Caco-2 (cell line): ENCODE data around the gene NDUFS3. TPM values are rescaled to one million over a fixed set of nuclear protein-coding genes. Genes with fewer than 3 reads are reported as not detected.

Source experiments
- BruUV-seq: library from RNA; stranded (reverse); fragments of 400-500 nt; replicated peaks from 2 replicates; lab custom pipeline; 2021; lab: Mats Ljungman, UMichigan
- CTCF ChIA-PET: fragments of 300-600 bp; sonication (Branson Sonifier 250); formaldehyde crosslinking; loops from one replicate; lab custom pipeline; 2022; ENCODE audit warnings: antibody characterized with exemption; lab: Charles Lee
- POLR2A ChIA-PET: fragments of 300-600 bp; sonication (Branson Sonifier 250); formaldehyde crosslinking; loops from one replicate; lab custom pipeline; 2022; ENCODE audit warnings: antibody characterized with exemption; lab: Charles Lee
- DNase-seq, 2 experiments: peaks; one replicate each; pipeline versions ENCODE4 v3.0.0 to v3.0.0-alpha.2; 2020 to 2022
- H3K27me3 ChIP-seq: replicated peaks from 2 replicates; pipeline ENCODE4 v1.6.0; 2011; ENCODE audit warnings: low read length; ENCODE audit not compliant: control insufficient read depth, insufficient read depth
- H3K36me3 ChIP-seq: 2 replicates; pipeline ENCODE4 v1.5.1; 2011; ENCODE audit warnings: low read length; ENCODE audit not compliant: control insufficient read depth, insufficient read depth
- H3K4me1 ChIP-seq: fragments of 250-450 bp; sonication (Bioruptor Pico); 2 replicates; pipeline ENCODE4 v1.5.1; 2020; ENCODE audit warnings: mild to moderate bottlenecking
- H3K4me3 ChIP-seq: 2 replicates; pipeline ENCODE4 v1.5.1; 2011; ENCODE audit warnings: low read depth, mild to moderate bottlenecking, control low read depth, low read length
- H3K9me3 ChIP-seq: fragments of 250-450 bp; sonication (Bioruptor Pico); 2 replicates; pipeline ENCODE4 v1.5.1; 2020; ENCODE audit warnings: mild to moderate bottlenecking, moderate library complexity
- H3K27ac Mint-ChIP-seq: one replicate; pipeline ENCODE4 v1.8.0; 2022; ENCODE audit warnings: mixed read lengths; ENCODE audit not compliant: unreplicated experiment
- H3K27me3 Mint-ChIP-seq: one replicate; pipeline ENCODE4 v1.8.0; 2022; ENCODE audit warnings: mixed read lengths; ENCODE audit not compliant: insufficient read depth, unreplicated experiment
- H3K36me3 Mint-ChIP-seq: one replicate; pipeline ENCODE4 v1.8.0; 2022; ENCODE audit warnings: mild to moderate bottlenecking, mixed read lengths; ENCODE audit not compliant: insufficient read depth, unreplicated experiment
- H3K4me1 Mint-ChIP-seq: one replicate; pipeline ENCODE4 v1.8.0; 2022; ENCODE audit warnings: low read depth, mixed read lengths; ENCODE audit not compliant: unreplicated experiment
- H3K4me3 Mint-ChIP-seq: one replicate; pipeline ENCODE4 v1.8.0; 2022; ENCODE audit warnings: mild to moderate bottlenecking, moderate library complexity, mixed read lengths; ENCODE audit not compliant: unreplicated experiment
- H3K9me3 Mint-ChIP-seq: one replicate; pipeline ENCODE4 v1.8.0; 2022; ENCODE audit warnings: mixed read lengths; ENCODE audit not compliant: unreplicated experiment
- CTCF ChIP-seq, 2 experiments: fragments of 200-600 bp in 1 of 2; IDR thresholded peaks; 1 replicate in 1 of 2; 2 replicates in 1 of 2; pipeline versions ENCODE4 v1.5.1 to v1.8.0; 2011 to 2022; ENCODE audit warnings: antibody characterized with exemption in 1 of 2, control low read depth in 1 of 2, inconsistent platforms in 1 of 2, low read depth in 1 of 2, low read length in 1 of 2, mild to moderate bottlenecking in 1 of 2, moderate library complexity in 1 of 2; ENCODE audit not compliant: insufficient read depth in 1 of 2, severe bottlenecking in 1 of 2, unreplicated experiment in 1 of 2
- intact Hi-C: fragments of 100-400 bp; cut with micrococcal nuclease; formaldehyde crosslinking; loops from one replicate; pipeline ENCODE4 v1.10.0; 2022; ENCODE audit not compliant: unreplicated experiment
- total RNA-seq: library from RNA; stranded (reverse); gene quantifications from 2 replicates; pipeline ENCODE4 v1.2.3, GENCODE V29; 2022

The NDUFS3 gene
- total RNA-seq, 1 experiment from 2014 or later, result 185 TPM

- no TSS peak for BruUV-seq
- POLR2A ChIA-PET, result no interaction called here
These were observed 44.1 kb upstream of the NDUFS3 start for GRCh38 chr11:47534704-47535251.

GRCh38 chr11:47536915-47537314 is 42.0 kb upstream of the NDUFS3 start:
- BruUV-seq, result no TSS peak
- no peak for DNase-seq
- H3K4me3 ChIP-seq, result no peak overlapping the region
- Mint-ChIP-seq H3K4me1 (peaks cover 11% of the 10 kb centered on the region), H3K27me3 (no peaks in the 10 kb centered on the region), H3K4me3 (no peak overlapping the region), H3K36me3 (peaks cover 37% of the 10 kb centered on the region), H3K9me3 (no peaks in the 10 kb centered on the region), H3K27ac (no peak overlapping the region)
- H3K36me3 ChIP-seq, result no peaks in the 10 kb centered on the region
- intact Hi-C loops, result no loop called here
- no peaks in the 10 kb centered on the region for H3K9me3 ChIP-seq
- ChIA-PET CTCF (no interaction called here), POLR2A (no interaction called here)
- TF ChIP-seq CTCF (IDR thresholded peaks at IDR 0.05; ENCODE audit: insufficient read depth in 1 of 2, low read depth in 1 of 2, low read length in 1 of 2, severe bottlenecking in 1 of 2, unreplicated experiment in 1 of 2), result no peak
- H3K27me3 ChIP-seq, result no peaks in the 10 kb centered on the region
- H3K4me1 ChIP-seq, result no peaks in the 10 kb centered on the region; the same call in 1 of the 2 replicates

More at GRCh38 chr11:47534704-47535251, 44.1 kb upstream of the NDUFS3 start:
- Mint-ChIP-seq H3K36me3 (peaks cover 30% of the 10 kb centered on the region), H3K4me3 (no peak overlapping the region), H3K27ac (no peak overlapping the region), H3K4me1 (peaks cover 11% of the 10 kb centered on the region), H3K27me3 (no peaks in the 10 kb centered on the region), H3K9me3 (no peaks in the 10 kb centered on the region)
- Histone ChIP-seq H3K27me3 (no peaks in the 10 kb centered on the region), H3K4me3 (no peak overlapping the region), H3K36me3 (no peaks in the 10 kb centered on the region), H3K9me3 (no peaks in the 10 kb centered on the region), H3K4me1 (peaks cover 19% of the 10 kb centered on the region)
- CTCF ChIA-PET, result no interaction called here
- intact Hi-C loops, result no loop called here
- no peak for DNase-seq
- TF ChIP-seq CTCF (IDR thresholded peaks at IDR 0.05; ENCODE audit: insufficient read depth in 1 of 2, low read depth in 1 of 2, low read length in 1 of 2, severe bottlenecking in 1 of 2, unreplicated experiment in 1 of 2), result no peak

GRCh38 chr11:47538741-47539565 is 39.9 kb upstream of the NDUFS3 start:
- H3K9me3 ChIP-seq, result no peaks in the 10 kb centered on the region
- H3K36me3 ChIP-seq, result no peaks in the 10 kb centered on the region
- CTCF ChIA-PET, result interaction anchor here (1.0 kb wide), 1 partner anchor 12 kb away, joined by 6 read pairs; no protein-coding TSS in a partner anchor
- intact Hi-C loops, result no loop called here
- H3K9me3 Mint-ChIP-seq, result no peaks in the 10 kb centered on the region
- no peak overlapping the region for H3K4me3 ChIP-seq
- no TSS peak for BruUV-seq
- no peaks in the 10 kb centered on the region; the same call in 1 of the 2 replicates for H3K4me1 ChIP-seq
- no peak for DNase-seq
- POLR2A ChIA-PET, result no interaction called here
- no peaks in the 10 kb centered on the region for H3K27me3 ChIP-seq
- peaks cover 27% of the 10 kb centered on the region for H3K36me3 Mint-ChIP-seq
- H3K4me1 Mint-ChIP-seq, result peaks cover 11% of the 10 kb centered on the region
- no peaks in the 10 kb centered on the region for H3K27me3 Mint-ChIP-seq
- no peak overlapping the region for H3K27ac Mint-ChIP-seq
- H3K4me3 Mint-ChIP-seq, result no peak overlapping the region
- no peak for TF ChIP-seq CTCF (IDR thresholded peaks at IDR 0.05; ENCODE audit: insufficient read depth in 1 of 2, low read depth in 1 of 2, low read length in 1 of 2, severe bottlenecking in 1 of 2, unreplicated experiment in 1 of 2)
